AG04450 (cell line): Measurements from ENCODE around the gene FBXO41. TPM values are rescaled to one million over a fixed set of nuclear protein-coding genes. Genes with fewer than 3 reads are reported as not detected.

ENCODE experiments used
- CTCF ChIA-PET: fragments of 300-600, 350-600 bp; formaldehyde crosslinking; extraction: SDS; loops from one replicate; lab custom pipeline; 2022; ENCODE audit warnings: antibody characterized with exemption, inconsistent platforms; lab: Charles Lee
- POLR2A ChIA-PET: fragments of 350-600 bp; formaldehyde crosslinking; extraction: SDS; loops from one replicate; lab custom pipeline; 2021; ENCODE audit warnings: antibody characterized with exemption, inconsistent platforms; lab: Yijun Ruan, JAX
- DNase-seq: peaks from one replicate; pipeline ENCODE4 v3.0.0-alpha.2; 2011; ENCODE audit warnings: low read depth, low spot score
- H3K27ac ChIP-seq: one replicate; pipeline ENCODE4 v1.5.1; 2012; ENCODE audit warnings: low read depth, low read length, control low read depth
- H3K27me3 ChIP-seq: one replicate; pipeline ENCODE4 v1.6.0; 2012; ENCODE audit warnings: low read length; ENCODE audit not compliant: control insufficient read depth, insufficient read depth
- H3K4me3 ChIP-seq: 2 replicates; pipeline ENCODE4 v1.5.1; 2011; ENCODE audit warnings: mild to moderate bottlenecking, low read depth, low read length, control low read depth
- H3K9me3 ChIP-seq: 2 replicates; pipeline ENCODE4 v1.5.1; 2012; ENCODE audit warnings: low read length; ENCODE audit not compliant: control insufficient read depth, insufficient read depth
- CTCF ChIP-seq: IDR thresholded peaks from 2 replicates; pipeline ENCODE4 v1.5.1; 2011; ENCODE audit warnings: low read depth, low read length, control low read depth, inconsistent platforms
- polyA plus RNA-seq: library from polyadenylated mRNA; depleted of rRNA; stranded (reverse); fragments of >200 nt; gene quantifications from 2 replicates; pipeline ENCODE4 v1.2.3, GENCODE V29; 2011

Gene FBXO41
- polyA plus RNA-seq, 1 experiment = 2.5 TPM

- CTCF ChIA-PET = no interaction called here
- H3K4me3 ChIP-seq = no peak overlapping the region
- POLR2A ChIA-PET = interaction anchor here (1.2 kb wide), 1 partner anchor 19 kb away, joined by 3 read pairs; no protein-coding TSS in a partner anchor
- H3K27ac ChIP-seq = no peak overlapping the region
- TF ChIP-seq CTCF = no peak
- no peak for DNase-seq
- H3K27me3 ChIP-seq = no peaks in the 10 kb centered on the region
- H3K9me3 ChIP-seq = no peaks in the 10 kb centered on the region
Measured at GRCh38 chr2:73255007-73255644, 29.2 kb downstream of the FBXO41 start.

GRCh38 chr2:73254343-73255006, 29.8 kb downstream of the FBXO41 start:
- no peaks in the 10 kb centered on the region for H3K9me3 ChIP-seq
- H3K4me3 ChIP-seq = no peak overlapping the region
- DNase-seq = no peak
- no peak for TF ChIP-seq CTCF
- H3K27ac ChIP-seq = no peak overlapping the region
- CTCF ChIA-PET = no interaction called here
- H3K27me3 ChIP-seq = no peaks in the 10 kb centered on the region
- POLR2A ChIA-PET = interaction anchor here (1.2 kb wide), 1 partner anchor 19 kb away, joined by 3 read pairs; no protein-coding TSS in a partner anchor

- no peak for TF ChIP-seq CTCF
Measured at GRCh38 chr2:73253901-73254300, 30.4 kb downstream of the FBXO41 start.

GRCh38 chr2:73253400-73253799, 30.9 kb downstream of the FBXO41 start:
- no peak for DNase-seq
- Histone ChIP-seq H3K4me3 (no peak overlapping the region), H3K27me3 (no peaks in the 10 kb centered on the region), H3K9me3 (no peaks in the 10 kb centered on the region), H3K27ac (no peak overlapping the region)
- CTCF ChIA-PET = interaction anchor here (0.5 to 1.0 kb wide), 2 partner anchors 18 to 41 kb away, joined by 3 read pairs; no protein-coding TSS in a partner anchor
- POLR2A ChIA-PET = no interaction called here
- TF ChIP-seq CTCF = no peak

More at GRCh38 chr2:73253901-73254300, 30.4 kb downstream of the FBXO41 start:
- ChIA-PET CTCF (interaction anchor here (1.0 kb wide), 1 partner anchor 42 kb away, joined by 3 read pairs; no protein-coding TSS in a partner anchor), POLR2A (interaction anchor here (1.2 kb wide), 1 partner anchor 18 kb away, joined by 3 read pairs; no protein-coding TSS in a partner anchor)
- no peak overlapping the region for H3K4me3 ChIP-seq
- no peaks in the 10 kb centered on the region for H3K9me3 ChIP-seq
- no peak overlapping the region for H3K27ac ChIP-seq
- DNase-seq = no peak
- no peaks in the 10 kb centered on the region for H3K27me3 ChIP-seq
